Right lobe of liver (tissue), 6 donors: ENCODE measurements around the gene TBCA. TPM values are rescaled to one million over a fixed set of nuclear protein-coding genes. Genes with fewer than 3 reads are reported as not detected.

Experiments used
- ATAC-seq, 4 donors: fragments of 200-7000 bp; cut with Tn5 transposase; one replicate each; pipeline ENCODE4 v1.9.1; 2020; ENCODE audit warnings: mild to moderate bottlenecking in 4 of 4, moderate library complexity in 4 of 4
- DNase-seq, 3 donors: peaks; one replicate each; pipeline ENCODE4 v3.0.0-alpha.2; 2020
- H3K27ac ChIP-seq, 3 donors: fragments of 200-600 bp; one replicate each; pipeline ENCODE4 v1.8.0; 2022
- H3K27me3 ChIP-seq, 2 donors: fragments of 200-600 bp; one replicate each; pipeline ENCODE4 v1.8.0; 2022
- H3K36me3 ChIP-seq, 4 donors: fragments of 200-600 bp; sonication (generic) in 1 of 4; one replicate each; pipeline versions ENCODE4 v1.5.1 to v1.8.0; 2017 to 2022; ENCODE audit warnings: control low read depth in 1 of 4
- H3K4me1 ChIP-seq, 4 donors: fragments of 200-600 bp; sonication (generic) in 1 of 4; one replicate each; pipeline versions ENCODE4 v1.5.1 to v1.8.0; 2017 to 2022; ENCODE audit warnings: control low read depth in 1 of 4
- H3K4me3 ChIP-seq, 3 donors: fragments of 200-600 bp; one replicate each; pipeline ENCODE4 v1.8.0; 2022
- H3K9me3 ChIP-seq, 4 donors: fragments of 200-600 bp; sonication (generic) in 1 of 4; one replicate each; pipeline versions ENCODE4 v1.5.1 to v1.8.0; 2017 to 2022; ENCODE audit warnings: control low read depth in 1 of 4
- POLR2A ChIP-seq: fragments of 450-650 bp; IDR thresholded peaks from one replicate; pipeline ENCODE4 v1.6.1; 2017; ENCODE audit warnings: antibody characterized with exemption, mild to moderate bottlenecking
- WGBS: methylation state at CpG from one replicate; pipeline ENCODE4 v1.1.6; 2018; ENCODE audit warnings: low coverage, low lambda C conversion rate; ENCODE audit not compliant: insufficient coverage; ENCODE audit errors: missing lambda C conversion rate; 5-methylcytosine and 5-hydroxymethylcytosine counted together
- intact Hi-C, 2 donors: fragments of 100-400 bp; cut with DNase I; formaldehyde crosslinking; loops; one replicate each; pipeline versions ENCODE4 v1.11.2 to v1.14.1; 2022
- total RNA-seq, 6 experiments: library from RNA; depleted of rRNA in 2 of 6; stranded (reverse); fragments of >200 nt in 2 of 6; fragmentation: NEBNext Ultra II Directional in 3 of 6; extraction: Animal tissue kit (Norgen Biotek cat#: 25700) in 3 of 6; gene quantifications; one replicate each; pipeline versions ENCODE4 v1.1.0 to v1.2.4, GENCODE V29; 2016 to 2023
- TF ChIP-seq, protein P1 (sequence below), 4 donors: fragments of 200-600 bp in 3 of 4; fragments of 450-650 bp in 1 of 4; IDR thresholded peaks; one replicate each; pipeline versions ENCODE4 v1.5.1 to v1.8.0; 2016 to 2022; ENCODE audit warnings: antibody characterized with exemption in 4 of 4, mild to moderate bottlenecking in 2 of 4
- donor health status: DM: no; HTN: yes; CAD: no.
- donor health status: DM: no; HTN: no; CAD: no.
- donor health status: DM: no; HTN: no; CAD: no.
- donor health status: DM: no; HTN: yes; CAD: no.
- donor health status: DM: no; HTN: yes; CAD: no.

TBCA gene
- total RNA-seq, 6 experiments from 2014 or later: 92.1 to 165 (median 127) TPM

DNA sequence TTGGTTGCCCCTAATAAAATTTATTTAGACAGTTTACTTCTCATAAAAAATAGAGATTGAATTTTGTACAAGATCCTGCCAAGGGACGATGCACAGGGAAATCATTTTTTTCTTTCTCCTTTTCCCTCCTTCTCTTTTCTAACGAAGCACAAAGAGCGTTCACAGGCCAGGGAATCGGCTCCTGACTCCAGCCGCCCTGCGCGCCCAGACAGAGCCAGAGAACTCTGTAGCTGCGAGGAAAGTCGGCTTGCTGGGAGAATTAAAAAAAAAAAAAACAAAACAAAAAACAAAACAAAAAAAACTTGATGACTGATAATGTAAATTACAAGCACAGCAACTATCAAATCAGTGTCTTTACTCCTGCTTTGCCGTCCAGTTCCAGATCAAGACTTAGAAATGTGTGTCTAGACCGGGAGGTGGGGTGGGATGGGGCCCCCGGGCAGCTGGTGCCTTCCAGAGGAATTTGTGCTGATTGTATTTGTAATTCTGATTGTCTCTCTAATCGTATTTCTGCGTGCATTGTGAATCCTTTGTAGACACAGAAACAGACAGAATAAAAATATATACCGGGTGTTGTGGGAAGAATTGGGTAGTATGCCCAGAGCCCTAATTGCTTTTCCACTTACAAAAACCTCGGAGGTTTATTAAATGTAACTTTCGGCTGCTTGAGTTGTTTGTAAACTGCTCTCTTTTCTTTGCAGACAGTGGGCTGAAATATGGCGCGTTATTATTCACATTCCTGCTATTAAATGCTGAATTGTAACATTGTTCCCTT lies 134.0 kb downstream of the TBCA start:
- intact Hi-C loops: loop anchor here in 1 of 2 donors (10.0 kb wide), 1 partner anchor 363 kb away; no protein-coding TSS in a partner anchor
- H3K27me3 ChIP-seq: peaks cover 39 to 69% of the 10 kb centered on the region in 2 donors
- WGBS: 14% methylated on average over 19 of the region's 19 CpGs
- DNase-seq: no peak
- no peak overlapping the region for H3K27ac ChIP-seq
- no peak overlapping the region for H3K4me3 ChIP-seq
- H3K4me1 ChIP-seq: peaks cover 0 to 10% (median 4%) of the 10 kb centered on the region in 4 donors
- no peaks in the 10 kb centered on the region for H3K36me3 ChIP-seq
- no peaks in the 10 kb centered on the region for H3K9me3 ChIP-seq
- ATAC-seq: no peak
- TF ChIP-seq, protein P1, sequence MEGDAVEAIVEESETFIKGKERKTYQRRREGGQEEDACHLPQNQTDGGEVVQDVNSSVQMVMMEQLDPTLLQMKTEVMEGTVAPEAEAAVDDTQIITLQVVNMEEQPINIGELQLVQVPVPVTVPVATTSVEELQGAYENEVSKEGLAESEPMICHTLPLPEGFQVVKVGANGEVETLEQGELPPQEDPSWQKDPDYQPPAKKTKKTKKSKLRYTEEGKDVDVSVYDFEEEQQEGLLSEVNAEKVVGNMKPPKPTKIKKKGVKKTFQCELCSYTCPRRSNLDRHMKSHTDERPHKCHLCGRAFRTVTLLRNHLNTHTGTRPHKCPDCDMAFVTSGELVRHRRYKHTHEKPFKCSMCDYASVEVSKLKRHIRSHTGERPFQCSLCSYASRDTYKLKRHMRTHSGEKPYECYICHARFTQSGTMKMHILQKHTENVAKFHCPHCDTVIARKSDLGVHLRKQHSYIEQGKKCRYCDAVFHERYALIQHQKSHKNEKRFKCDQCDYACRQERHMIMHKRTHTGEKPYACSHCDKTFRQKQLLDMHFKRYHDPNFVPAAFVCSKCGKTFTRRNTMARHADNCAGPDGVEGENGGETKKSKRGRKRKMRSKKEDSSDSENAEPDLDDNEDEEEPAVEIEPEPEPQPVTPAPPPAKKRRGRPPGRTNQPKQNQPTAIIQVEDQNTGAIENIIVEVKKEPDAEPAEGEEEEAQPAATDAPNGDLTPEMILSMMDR (IDR thresholded peaks at IDR 0.05): no peak
- no peak for TF ChIP-seq POLR2A

DNA sequence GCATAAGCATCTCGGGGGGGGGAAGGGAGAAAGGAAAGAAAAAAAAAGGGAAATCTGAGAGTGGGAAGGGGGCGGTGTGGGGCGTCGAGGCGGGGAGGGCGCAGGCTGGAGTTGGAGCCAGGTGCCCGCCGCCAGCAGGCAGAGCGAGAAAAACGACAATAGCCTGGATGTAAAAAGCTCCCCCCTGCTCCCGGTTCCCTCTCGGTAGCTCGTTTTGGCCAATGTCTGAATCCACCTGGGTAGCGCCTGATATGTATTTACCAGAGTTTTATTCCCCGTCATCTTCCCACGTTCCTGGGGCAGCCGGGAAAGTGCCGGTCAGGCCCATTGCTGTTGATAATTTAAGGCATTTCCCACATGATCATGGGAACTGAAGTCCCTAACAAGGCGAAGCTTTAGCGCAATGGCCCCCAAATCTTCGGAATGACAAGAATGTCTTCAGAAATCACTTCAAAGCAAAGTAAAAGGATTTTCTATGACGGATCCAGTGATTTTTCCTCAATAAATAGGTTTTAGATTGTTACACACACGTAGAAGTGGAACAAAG lies 134.7 kb downstream of the TBCA start:
- WGBS: 8% methylated on average over 17 of the region's 23 CpGs
- TF ChIP-seq POLR2A: no peak
- TF ChIP-seq, protein P1 (IDR thresholded peaks at IDR 0.05): no peak
- Histone ChIP-seq H3K4me3 (no peak overlapping the region), H3K4me1 (peaks cover 0 to 10% (median 4%) of the 10 kb centered on the region in 4 donors), H3K9me3 (no peaks in the 10 kb centered on the region), H3K27ac (no peak overlapping the region), H3K27me3 (peaks cover 46 to 75% of the 10 kb centered on the region in 2 donors), H3K36me3 (no peaks in the 10 kb centered on the region)
- intact Hi-C loops: loop anchor here in 1 of 2 donors (10.0 kb wide), 1 partner anchor 363 kb away; no protein-coding TSS in a partner anchor
- DNase-seq: no peak
- no peak for ATAC-seq

Other genes with a start within 250 kb of the TBCA start
- not detected for gene OTP, start 137.6 kb downstream of the TBCA start, total RNA-seq